G401 (cell line): ENCODE measurements around the gene TMEM203. TPM values are rescaled to one million over a fixed set of nuclear protein-coding genes. Genes with fewer than 3 reads are reported as not detected.

Experiments
- DNase-seq: peaks from one replicate; pipeline ENCODE4 v3.0.0-alpha.2; 2015; ENCODE audit warnings: low spot score
- in situ Hi-C: cut with HindIII; loops from 2 replicates; pipeline ENCODE4 v1.10.0; 2016; ENCODE audit warnings: low sequenced_read_pairs, mixed read lengths
- total RNA-seq: library from RNA; depleted of rRNA; stranded (reverse); fragments of >200 nt; shearing (Covaris generic); gene quantifications from 2 replicates; pipeline ENCODE4 v1.2.3, GENCODE V29; 2014

Gene TMEM203
- total RNA-seq, 1 experiment from 2014 or later = 45.7 TPM

GRCh38 chr9:137187386-137187785, 18.1 kb downstream of the TMEM203 start:
- in situ Hi-C loops = no loop called here
- DNase-seq = no peak

GRCh38 chr9:137186385-137186784, 19.1 kb downstream of the TMEM203 start:
- in situ Hi-C loops = no loop called here
- no peak for DNase-seq

- in situ Hi-C loops = no loop called here
These were observed 19.5 kb downstream of the TMEM203 start for GRCh38 chr9:137185921-137186320.

GRCh38 chr9:137184881-137185660, 20.4 kb downstream of the TMEM203 start:
- no peak for DNase-seq
- in situ Hi-C loops = no loop called here

More at GRCh38 chr9:137185921-137186320, 19.5 kb downstream of the TMEM203 start:
- no peak for DNase-seq

- DNase-seq = no peak
- in situ Hi-C loops = no loop called here
These were observed 21.4 kb downstream of the TMEM203 start for GRCh38 chr9:137183980-137184595.

- in situ Hi-C loops = no loop called here
- no peak for DNase-seq
These were observed 22.6 kb downstream of the TMEM203 start for GRCh38 chr9:137182836-137183235.

- DNase-seq = no peak
- in situ Hi-C loops = no loop called here
These were observed 23.8 kb downstream of the TMEM203 start for GRCh38 chr9:137181680-137182079.

GRCh38 chr9:137180491-137180890, 25.0 kb downstream of the TMEM203 start:
- no peak for DNase-seq
- in situ Hi-C loops = no loop called here

- in situ Hi-C loops = no loop called here
- no peak for DNase-seq
These were observed 25.7 kb downstream of the TMEM203 start for GRCh38 chr9:137179761-137180160.

- in situ Hi-C loops = no loop called here
- no peak for DNase-seq
These were observed 26.4 kb downstream of the TMEM203 start for GRCh38 chr9:137178939-137179630.

- in situ Hi-C loops = no loop called here
These were observed 27.1 kb downstream of the TMEM203 start for GRCh38 chr9:137178201-137178938.

GRCh38 chr9:137176302-137177182, 28.9 kb downstream of the TMEM203 start:
- DNase-seq = peak; percentile 87
- in situ Hi-C loops = no loop called here

More at GRCh38 chr9:137178201-137178938, 27.1 kb downstream of the TMEM203 start:
- no peak for DNase-seq

GRCh38 chr9:137175345-137175961, 30.0 kb downstream of the TMEM203 start:
- no peak for DNase-seq

GRCh38 chr9:137174722-137175293, 30.6 kb downstream of the TMEM203 start:
- in situ Hi-C loops = loop anchor here (25.0 kb wide), 1 partner anchor 238 kb away; the partner anchor contains the start of genes C8G and FBXW5
- DNase-seq = peak; percentile 67

More at GRCh38 chr9:137175345-137175961, 30.0 kb downstream of the TMEM203 start:
- in situ Hi-C loops = no loop called here

GRCh38 chr9:137173796-137174664, 31.4 kb downstream of the TMEM203 start:
- in situ Hi-C loops = loop anchor here (25.0 kb wide), 1 partner anchor 237 kb away; the partner anchor contains the start of genes C8G and FBXW5
- DNase-seq = no peak
